NOMO-1 (cell line): ENCODE results near the gene GNB1.
"Not testable (repeated sequence)": the region's sequence is repeated elsewhere in the genome, so short reads cannot be mapped to it uniquely, and the experiment has no call there.

ENCODE experiments used
- DNase-seq, 2 experiments: peaks; one replicate each; lab custom pipeline; 2025; ENCODE audit not compliant: unreplicated experiment in 2 of 2; lab: John Stamatoyannopoulos, UW

Gene GNB1

DNA sequence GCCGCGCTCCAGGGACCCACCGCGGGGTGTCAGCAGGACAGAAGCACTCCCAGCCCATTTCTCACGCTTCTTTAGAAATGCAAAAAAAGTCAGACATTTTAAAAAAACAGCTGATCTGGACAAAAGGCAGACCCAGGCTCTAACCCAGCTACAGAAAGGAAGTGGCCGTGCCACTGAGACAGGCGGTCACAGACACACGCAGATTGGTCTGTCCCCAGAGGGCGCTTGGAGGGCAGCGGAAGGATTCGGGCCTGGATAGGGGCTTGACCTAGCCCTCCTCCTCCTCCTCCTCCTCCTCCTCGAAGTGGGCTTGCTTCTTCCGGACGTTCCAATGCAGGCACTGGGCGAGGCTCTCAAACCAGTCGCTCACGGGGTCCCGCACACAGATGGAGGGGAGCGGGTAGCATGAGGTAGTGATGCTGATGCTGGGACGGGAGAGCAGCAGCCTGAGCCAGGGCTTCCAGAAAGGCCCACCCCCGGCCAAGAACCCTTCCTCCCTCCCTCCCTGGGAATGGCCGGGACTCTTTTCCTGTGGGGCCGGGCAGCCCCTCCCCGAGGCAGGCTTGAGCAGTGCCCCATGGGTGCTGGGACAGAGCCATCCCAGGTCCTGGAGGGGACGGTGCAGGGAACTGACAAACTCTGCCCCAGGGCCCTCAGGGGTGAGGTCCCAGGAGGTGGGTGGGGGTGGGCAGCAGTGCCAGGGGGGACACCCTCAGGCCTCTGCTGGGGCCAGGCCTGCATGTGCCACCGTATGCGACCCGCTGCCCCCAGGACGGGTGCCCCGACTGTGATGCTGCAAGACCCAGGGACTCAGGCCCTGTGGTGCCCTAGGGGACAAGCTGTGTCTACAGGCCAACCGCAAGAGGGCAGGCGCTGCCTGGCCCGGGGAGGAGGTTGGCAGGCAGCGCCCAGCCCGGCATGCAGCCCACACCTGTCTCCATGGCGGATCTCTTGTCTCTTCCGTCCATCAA lies 138.0 kb downstream of the GNB1 start:
- DNase-seq, result no peak

DNA sequence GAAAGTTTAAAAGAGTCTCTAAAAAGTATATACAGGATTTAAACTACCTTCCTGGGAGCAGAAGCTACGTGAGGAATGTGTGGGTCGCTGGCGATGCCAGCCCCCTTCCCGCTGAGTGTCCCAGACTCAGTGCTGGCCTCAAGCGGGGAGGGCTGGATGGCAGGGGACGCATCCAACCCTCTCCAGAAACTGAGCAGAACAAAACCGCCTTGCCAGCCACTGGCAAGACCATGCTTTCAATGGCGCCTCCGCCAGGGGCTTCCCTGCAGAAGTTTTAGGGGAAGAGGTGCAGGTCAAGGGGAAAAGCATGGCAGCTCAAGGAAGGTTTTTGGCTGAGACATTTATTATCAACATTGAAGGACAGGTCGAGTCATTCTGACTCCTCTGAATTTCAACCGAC lies 138.7 kb downstream of the GNB1 start:
- DNase-seq, result no peak

DNA sequence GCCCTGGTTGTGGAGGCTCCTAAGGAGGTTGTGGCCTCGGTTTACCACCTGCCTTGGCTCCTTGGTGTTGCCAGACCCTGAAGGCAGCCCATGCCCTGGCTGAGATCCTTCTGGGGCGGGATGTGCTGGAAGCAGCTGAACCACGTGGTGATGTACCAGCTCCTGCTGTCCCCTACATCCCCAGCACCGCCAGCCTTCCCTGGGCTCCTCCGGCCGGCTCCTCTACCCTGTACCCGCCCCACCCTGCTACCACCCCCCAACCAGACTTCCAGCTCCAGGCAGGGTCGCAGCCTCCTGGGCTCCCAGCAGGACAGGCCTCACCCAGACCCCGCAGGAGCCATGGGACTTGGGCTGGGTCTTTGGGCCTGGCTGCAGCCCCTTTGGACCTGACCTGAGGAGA lies 140.9 kb downstream of the GNB1 start:
- not testable (repeated sequence) for DNase-seq

DNA sequence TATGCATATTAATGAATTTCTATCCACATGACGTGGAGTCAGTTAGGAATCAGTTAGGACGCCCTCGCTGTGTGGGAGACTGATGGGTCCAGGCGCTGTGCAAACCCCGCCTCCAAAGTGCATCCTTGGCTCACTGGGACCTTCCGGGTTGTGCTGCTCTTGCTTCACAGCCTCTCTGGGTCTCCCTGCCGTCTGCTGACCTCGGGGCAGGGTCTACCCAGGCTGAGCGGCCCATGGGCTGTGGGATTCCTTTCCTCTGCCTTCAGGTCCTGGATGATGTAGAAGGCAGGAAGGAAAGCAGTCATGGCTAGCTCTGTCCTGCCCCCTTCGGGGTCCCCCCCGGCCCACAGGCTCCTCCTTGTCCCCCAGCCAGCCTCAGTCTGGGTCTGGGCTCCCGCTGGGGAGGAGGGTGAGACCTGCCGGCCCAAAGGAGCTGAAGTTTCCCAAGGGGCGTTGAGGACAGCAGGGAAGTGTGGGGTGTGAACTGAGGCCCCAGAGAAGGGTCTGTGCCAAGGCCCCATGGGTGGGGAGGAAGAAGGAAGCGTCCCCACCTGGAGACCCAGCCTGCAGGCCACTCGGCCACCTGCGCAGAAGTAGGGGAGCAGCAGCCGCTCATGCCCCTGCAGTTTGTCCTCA lies 142.1 kb downstream of the GNB1 start:
- no peak for DNase-seq

DNA sequence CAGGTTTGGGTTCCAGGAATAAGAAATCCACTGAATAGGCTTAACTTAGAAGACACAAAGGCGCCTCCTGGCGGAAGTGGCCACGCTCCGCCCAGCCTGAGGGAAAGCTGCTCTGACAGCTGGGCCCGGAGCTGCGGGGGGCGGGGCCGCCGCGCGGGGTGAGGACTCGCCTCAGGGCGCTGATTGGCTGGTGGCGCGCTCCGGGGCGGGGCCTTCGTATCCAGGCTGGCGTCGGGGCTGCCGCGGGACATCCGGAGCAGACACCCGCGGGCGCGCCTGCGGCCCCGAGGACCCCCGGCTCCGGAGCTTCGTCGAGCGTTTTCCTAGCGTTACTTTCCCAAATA lies 144.3 kb downstream of the GNB1 start:
- DNase-seq, result not testable (repeated sequence)

DNA sequence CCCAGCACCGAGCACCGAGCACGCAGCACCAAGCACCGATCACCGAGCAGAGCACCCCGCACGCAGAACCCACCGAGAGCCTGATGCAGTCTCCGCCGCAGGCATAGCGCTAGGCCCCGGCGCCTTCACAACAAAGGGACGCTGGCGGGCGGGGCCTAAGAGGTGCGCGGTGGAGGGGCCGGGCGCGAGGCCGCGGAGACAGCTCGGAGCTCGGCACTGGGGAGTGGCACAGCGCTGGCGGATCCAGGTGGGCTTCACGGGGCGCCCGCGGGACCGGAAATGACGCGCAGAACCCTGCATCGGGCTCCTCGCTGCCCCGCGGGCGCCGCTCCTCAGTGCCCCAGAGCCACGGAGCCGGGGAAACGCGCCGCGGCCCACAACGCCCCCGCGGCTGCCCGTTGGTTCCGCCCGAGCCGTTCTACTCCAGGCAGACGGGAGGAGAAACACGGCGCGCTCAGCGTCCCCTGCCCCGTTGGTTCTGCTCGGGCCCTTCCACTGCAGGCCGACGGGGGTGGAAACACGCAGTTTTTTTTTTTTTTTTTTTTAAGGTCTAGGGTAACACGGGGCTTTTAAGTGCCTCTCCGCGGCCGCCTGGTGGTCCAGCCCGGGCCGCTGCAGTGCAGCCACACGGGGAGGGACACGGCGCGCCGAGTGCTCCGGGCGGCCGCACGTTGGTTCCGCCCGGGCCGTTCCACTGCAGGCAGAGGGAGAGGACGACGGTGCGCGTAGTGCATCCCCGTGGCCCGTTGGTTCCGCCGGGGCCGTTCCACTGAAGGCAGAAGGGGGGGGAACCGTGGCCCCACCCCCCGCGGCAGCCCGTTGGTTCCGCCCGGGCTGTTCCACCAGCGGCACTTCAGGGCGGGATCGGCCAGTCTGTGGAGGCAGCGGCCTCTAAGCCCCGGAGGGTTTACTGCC lies 145.0 kb downstream of the GNB1 start:
- peak; percentile 55 to 59 for DNase-seq

DNA sequence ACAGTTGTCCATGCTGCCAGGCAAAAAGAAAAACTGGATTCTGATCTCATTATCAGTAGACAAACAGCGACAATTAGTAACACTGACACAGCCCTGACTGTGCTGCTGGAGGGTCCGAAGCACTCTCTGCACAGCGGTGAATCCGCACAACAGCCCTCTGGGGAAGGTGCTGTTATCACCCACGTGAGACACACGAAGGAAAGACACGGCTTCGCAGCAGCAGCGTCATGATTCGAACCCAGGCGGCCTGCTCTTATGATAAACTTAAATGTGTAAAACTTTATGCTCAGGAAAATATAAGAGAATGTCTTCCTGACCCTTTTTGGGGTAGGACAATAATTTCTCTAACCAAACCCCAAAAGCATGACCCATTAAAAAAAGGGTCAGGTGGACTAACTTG lies 148.4 kb downstream of the GNB1 start:
- not testable (repeated sequence) for DNase-seq

DNA sequence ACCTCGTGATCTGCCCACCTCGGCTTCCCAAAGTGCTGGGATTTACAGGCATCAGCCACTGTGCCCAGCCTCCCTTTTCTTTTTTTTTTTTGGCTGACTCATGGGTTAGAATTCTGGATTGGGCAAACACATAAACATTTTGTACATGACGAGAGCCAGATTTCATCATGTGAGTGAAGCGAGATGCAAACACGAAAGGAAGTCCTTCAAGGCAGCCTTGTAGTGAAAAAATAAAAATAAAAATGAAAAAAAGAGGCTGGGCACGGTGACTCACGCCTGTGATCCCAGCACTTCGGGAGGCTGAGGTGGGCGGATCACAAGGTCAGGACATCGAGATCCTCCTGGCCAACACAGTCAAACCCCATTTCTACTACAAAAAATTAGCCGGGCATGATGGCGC lies 149.9 kb downstream of the GNB1 start:
- not testable (repeated sequence) for DNase-seq

DNA sequence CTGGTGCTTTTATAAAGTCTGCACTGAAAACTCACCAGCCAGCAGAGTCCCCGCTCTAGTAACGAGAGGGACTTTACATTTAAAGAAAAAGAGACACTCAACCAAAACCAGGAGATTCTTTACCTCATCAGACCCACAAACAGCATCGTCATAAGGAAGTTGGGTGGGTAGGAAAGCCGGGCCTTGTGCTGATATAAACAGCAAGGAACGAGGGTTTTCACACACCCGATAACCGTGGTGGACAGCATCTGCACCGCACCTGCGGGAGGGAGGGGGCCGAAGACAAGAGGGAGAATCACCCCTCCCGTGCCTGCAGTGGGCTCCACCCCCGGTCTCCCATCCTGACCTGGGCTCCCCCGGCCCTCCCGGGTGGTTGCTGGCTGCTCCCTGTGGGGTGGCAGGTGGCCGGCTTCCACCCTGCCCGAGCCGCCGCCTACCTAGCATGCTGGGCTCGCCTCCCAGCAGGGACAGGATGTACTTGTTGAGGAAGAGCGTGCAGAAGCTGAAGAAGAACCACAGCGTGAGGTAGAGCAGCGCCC lies 152.0 kb downstream of the GNB1 start:
- DNase-seq, result not testable (repeated sequence)

DNA sequence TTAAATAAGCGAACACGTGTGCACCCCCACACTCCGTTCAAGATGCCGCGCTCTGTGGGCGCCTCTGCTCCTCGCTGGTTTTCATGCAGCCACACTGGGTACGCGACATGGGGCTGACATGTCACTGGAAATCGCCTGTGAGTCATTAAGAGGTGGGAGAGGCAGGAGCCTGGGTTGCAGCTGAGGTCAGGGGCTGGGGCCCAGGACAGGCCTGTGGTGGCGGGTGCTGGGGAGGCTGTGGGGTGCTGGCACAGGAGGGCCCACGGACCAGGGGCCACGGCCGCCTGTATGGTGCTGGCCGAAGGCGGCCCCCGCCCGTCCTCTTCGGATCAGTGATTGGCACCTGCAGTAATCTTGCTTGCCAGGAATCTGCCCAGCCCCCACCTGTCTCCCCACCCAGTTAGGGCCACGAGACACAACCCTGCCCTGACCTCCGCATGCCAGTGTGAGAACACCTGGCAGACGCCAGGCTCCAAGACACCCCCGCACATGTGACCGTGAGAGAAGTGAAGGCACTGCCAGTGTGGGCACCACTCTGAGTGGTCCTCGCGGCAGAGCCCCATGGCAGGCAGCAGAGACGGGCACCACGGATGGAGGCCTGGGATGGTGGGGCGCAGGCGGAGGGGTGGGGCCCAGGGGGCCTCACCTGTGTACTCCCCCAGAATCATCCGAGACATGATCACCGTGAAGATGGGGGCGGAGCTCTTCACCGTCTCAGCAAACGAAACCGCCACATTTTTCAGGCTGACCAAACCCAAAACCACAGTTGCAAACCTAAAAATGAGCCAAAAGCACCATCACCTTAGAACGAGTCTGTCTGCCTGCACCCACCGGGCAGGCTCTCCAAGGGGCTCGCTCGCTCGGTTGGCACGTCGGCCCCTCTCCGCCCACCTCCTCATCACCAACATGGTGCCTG lies 153.0 kb downstream of the GNB1 start:
- DNase-seq, result not testable (repeated sequence)
